GM19397 (cell line): ENCODE data around the gene ZSCAN10.

Source experiments
- ATAC-seq: cut with Tn5 transposase; IDR thresholded peaks from one replicate; pipeline ENCODE4 v1.9.1; 2021; ENCODE audit warnings: mild to moderate bottlenecking, moderate library complexity; ENCODE audit not compliant: unreplicated experiment

The ZSCAN10 gene

GRCh38 chr16:3134338-3135125, 35.4 kb upstream of the ZSCAN10 start, which contains the start of gene ZNF213:
ZNF213 (plus strand) TSS chr16:3135029; CDS start chr16:3137281, 2,252 bp downstream.
- peak; percentile 87 for ATAC-seq

DNA sequence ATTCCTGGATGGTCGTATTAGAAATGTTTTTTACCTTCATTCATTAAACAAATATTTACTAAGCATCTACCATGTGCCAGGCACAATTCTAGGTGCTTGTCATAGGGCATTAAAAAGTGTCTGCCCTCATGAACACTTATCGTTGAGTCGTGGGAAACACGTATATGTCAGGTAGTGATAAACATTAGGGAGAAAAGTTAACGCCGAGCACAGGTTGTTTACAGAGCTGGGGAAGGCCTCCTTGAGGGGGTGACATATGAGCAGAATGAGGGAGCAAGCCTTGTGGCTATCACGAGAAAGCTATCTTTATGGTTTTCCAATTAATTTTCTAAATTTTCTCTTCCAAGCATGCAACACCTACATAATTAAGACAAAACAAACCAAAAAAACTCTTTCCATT, 34.8 kb upstream of the ZSCAN10 start:
- ATAC-seq, result no peak

DNA sequence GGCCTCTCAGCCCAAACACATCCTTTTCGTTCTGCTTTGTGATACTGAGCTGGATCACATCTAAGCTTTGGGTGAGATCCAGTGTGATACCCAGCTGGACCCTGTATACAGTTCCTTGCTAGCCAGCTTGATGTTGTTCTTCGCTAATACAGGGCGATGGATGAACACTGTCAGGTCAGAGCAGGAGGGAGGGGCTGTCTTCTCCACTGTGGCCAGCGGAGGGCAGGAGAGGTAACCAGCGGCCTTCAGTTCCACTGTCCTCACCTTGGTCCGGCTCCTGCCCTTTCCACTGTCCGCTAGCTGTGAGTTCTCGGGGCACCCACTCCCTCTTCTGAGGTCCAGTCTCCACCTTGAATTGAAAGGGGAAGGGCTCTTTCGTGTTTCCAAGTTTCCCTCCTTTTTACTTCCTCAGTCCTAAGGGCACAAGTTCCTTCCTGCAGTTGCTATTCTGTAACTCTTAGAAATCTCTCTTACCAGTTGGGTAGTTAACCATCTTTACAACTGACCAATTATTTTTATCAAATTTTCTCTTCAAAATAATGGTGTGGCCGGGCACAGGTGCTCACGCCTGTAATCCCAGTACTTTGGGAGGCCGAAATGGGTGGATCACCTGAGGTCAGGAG, 32.8 kb upstream of the ZSCAN10 start:
- ATAC-seq, result no peak

GRCh38 chr16:3129137-3130131, 30.3 kb upstream of the ZSCAN10 start:
- no peak for ATAC-seq

- no peak for ATAC-seq
Measured at GRCh38 chr16:3127745-3128144, 28.7 kb upstream of the ZSCAN10 start.

GRCh38 chr16:3123986-3124886, 25.1 kb upstream of the ZSCAN10 start:
- peak; percentile 88 for ATAC-seq

- no peak for ATAC-seq
Measured at GRCh38 chr16:3122926-3123570, 24.0 kb upstream of the ZSCAN10 start.

GRCh38 chr16:3121851-3122467, 22.9 kb upstream of the ZSCAN10 start:
- no peak for ATAC-seq

DNA sequence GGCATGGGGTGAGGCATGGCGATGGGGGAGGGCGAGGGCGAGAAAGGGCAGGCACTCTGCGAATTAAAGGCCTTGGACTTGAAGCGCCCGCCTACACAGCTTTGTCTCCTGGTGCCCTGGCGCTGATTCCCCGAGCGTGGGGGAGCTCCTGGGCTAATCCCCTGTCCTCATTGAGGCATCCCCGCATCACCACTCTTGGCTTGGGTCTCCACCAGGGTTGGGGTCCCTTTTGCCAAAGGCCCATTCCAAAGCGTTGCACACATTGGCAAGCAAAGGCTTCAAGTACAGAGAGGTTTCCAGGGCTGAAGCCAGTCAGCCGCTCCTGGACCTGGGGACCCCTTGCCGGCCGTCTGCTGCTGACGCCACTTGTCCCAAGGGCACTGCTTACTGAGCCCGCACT, 21.3 kb upstream of the ZSCAN10 start:
- ATAC-seq, result no peak

- ATAC-seq, result no peak
Measured at GRCh38 chr16:3119701-3120408, 20.8 kb upstream of the ZSCAN10 start.

DNA sequence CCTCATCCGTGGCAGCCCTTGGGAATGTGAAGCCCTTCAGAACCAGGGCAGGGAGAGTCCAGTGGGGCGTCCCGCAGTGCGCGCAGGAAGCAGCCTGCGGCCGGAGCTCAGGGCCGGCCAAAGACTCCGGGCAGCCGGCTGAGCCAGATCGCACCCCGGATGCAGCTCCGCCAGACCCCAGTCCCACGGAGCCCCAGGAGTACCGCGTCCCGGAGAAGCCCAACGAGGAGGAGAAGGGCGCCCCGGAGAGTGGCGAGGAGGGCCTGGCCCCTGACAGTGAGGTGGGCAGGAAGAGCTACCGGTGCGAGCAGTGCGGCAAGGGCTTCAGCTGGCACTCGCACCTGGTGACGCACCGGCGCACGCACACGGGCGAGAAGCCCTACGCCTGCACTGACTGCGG, 20.2 kb upstream of the ZSCAN10 start:
- no peak for ATAC-seq

- no peak for ATAC-seq
Measured at GRCh38 chr16:3118846-3119245, 19.8 kb upstream of the ZSCAN10 start.

- ATAC-seq, result no peak
Measured at GRCh38 chr16:3118204-3118790, 19.2 kb upstream of the ZSCAN10 start.

DNA sequence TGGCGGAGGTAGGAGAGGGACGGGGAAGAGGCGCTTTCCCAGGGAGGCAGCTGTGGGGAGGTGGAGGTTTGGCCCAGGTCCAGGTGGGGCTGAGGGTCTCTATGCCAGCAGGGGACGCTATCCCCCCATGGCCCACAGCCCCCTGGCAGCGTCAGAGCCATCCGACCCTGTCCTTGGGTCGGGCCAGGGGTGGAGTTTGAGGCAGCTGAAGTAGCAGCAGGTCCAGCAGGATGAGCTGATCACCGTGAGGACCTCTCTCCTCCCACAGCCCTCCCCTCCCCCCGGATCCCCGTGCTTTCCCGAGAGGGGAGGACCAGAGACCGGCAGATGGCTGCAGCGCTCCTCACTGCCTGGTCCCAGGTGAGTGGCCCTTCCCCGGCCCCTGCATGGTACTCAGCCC, 16.5 kb upstream of the ZSCAN10 start:
- ATAC-seq, result no peak

- no peak for ATAC-seq
Measured at GRCh38 chr16:3115003-3115402, 15.9 kb upstream of the ZSCAN10 start.

- ATAC-seq, result no peak
Measured at GRCh38 chr16:3113765-3114479, 14.8 kb upstream of the ZSCAN10 start.

- ATAC-seq, result no peak
Measured at GRCh38 chr16:3112881-3113574, 13.9 kb upstream of the ZSCAN10 start.
